ENCODE measurements around the gene NRN1.
"Not testable (repeated sequence)": the region's sequence is repeated elsewhere in the genome, so short reads cannot be mapped to it uniquely, and the experiment has no call there.

The NRN1 gene

GRCh38 chr6:5986861-5987260 is 19.9 kb downstream of the NRN1 start:
- TF ChIP-seq CTCF (IDR thresholded peaks at IDR 0.05; ENCODE audit: extremely low read depth, missing control alignments): no peak
- DNase-seq (ENCODE audit: low spot score): no peak

- no peak for TF ChIP-seq CTCF (IDR thresholded peaks at IDR 0.05; ENCODE audit: extremely low read depth, missing control alignments)
Measured at GRCh38 chr6:5984150-5985089, 22.3 kb downstream of the NRN1 start.

GRCh38 chr6:5981126-5982026 is 25.3 kb downstream of the NRN1 start:
- no peak for DNase-seq (ENCODE audit: low spot score)
- TF ChIP-seq CTCF (IDR thresholded peaks at IDR 0.05; ENCODE audit: extremely low read depth, missing control alignments): no peak

More at GRCh38 chr6:5984150-5985089, 22.3 kb downstream of the NRN1 start:
- DNase-seq (ENCODE audit: low spot score): no peak

- TF ChIP-seq CTCF (IDR thresholded peaks at IDR 0.05; ENCODE audit: extremely low read depth, missing control alignments): no peak
- DNase-seq (ENCODE audit: low spot score): no peak
Measured at GRCh38 chr6:5979650-5980420, 26.9 kb downstream of the NRN1 start.

GRCh38 chr6:5976811-5977210 is 29.9 kb downstream of the NRN1 start:
- TF ChIP-seq CTCF (IDR thresholded peaks at IDR 0.05; ENCODE audit: extremely low read depth, missing control alignments): no peak
- no peak for DNase-seq (ENCODE audit: low spot score)

GRCh38 chr6:5968817-5969734 is 37.6 kb downstream of the NRN1 start:
- DNase-seq (ENCODE audit: low spot score): no peak
- no peak for TF ChIP-seq CTCF (IDR thresholded peaks at IDR 0.05; ENCODE audit: extremely low read depth, missing control alignments)

- DNase-seq (ENCODE audit: low spot score): not testable (repeated sequence)
Measured at GRCh38 chr6:5968036-5968435, 38.7 kb downstream of the NRN1 start.

Measured in GM20000 (cell line).